UCSD-AML1 (cell line): ENCODE measurements around the gene RTEL1.
"Not testable (repeated sequence)": the region's sequence is repeated elsewhere in the genome, so short reads cannot be mapped to it uniquely, and the experiment has no call there.

Experiments
- DNase-seq: peaks from one replicate; lab custom pipeline; 2025; ENCODE audit not compliant: unreplicated experiment; lab: John Stamatoyannopoulos, UW

RTEL1 gene

GRCh38 chr20:63657937-63658748 lies at the start of gene RTEL1:
Gene RTEL1, plus strand, starts transcription at chr20:63658312. Its CDS starts 1,091 bp downstream, at chr20:63659403.
- peak; percentile 95 for DNase-seq

DNA sequence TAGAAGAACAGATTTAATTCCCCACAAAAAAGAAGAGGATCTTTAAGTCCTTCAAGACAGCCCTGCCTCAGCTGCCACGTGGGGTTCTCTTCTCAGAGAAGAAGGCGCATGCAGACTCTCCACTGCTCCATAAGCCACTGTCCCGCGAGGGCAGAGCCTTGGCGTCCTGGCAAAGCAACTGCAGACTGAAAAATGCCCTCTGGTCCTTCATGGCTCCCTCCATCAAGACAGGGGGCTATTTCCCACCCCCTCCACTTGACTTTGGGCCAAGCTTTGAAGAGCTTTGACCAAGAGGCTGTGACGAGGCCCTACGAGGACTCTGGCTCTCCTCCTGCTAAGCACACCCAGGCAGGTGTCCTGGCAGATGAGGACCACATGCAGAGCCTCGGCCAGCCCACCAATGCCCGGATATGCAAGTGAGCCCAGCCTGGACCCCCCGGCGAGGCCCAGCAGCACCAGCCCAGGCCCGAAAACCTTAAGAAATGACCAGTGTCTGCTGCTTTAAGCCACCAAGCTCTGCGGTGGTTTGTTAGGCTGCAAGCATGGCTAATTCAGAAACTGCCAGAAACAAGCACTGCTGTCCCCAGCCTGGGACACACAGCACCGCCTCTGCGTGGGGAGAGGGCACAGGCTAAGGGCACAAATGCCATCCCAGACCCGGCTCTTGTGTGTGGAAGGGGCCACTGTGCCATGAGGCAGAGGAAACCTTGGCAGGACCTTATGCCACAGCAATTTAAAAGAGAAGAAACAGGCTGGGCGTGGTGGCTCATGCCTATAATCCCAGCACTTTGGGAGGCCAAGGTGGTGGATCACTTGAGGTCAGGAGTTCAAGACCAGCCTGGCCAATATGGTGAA lies 47.3 kb upstream of the RTEL1 start:
- no peak for DNase-seq

- no peak for DNase-seq
Observed at GRCh38 chr20:63611646-63612045, 46.5 kb upstream of the RTEL1 start.

GRCh38 chr20:63612276-63612931 lies 45.7 kb upstream of the RTEL1 start:
- DNase-seq: peak; percentile 74

DNA sequence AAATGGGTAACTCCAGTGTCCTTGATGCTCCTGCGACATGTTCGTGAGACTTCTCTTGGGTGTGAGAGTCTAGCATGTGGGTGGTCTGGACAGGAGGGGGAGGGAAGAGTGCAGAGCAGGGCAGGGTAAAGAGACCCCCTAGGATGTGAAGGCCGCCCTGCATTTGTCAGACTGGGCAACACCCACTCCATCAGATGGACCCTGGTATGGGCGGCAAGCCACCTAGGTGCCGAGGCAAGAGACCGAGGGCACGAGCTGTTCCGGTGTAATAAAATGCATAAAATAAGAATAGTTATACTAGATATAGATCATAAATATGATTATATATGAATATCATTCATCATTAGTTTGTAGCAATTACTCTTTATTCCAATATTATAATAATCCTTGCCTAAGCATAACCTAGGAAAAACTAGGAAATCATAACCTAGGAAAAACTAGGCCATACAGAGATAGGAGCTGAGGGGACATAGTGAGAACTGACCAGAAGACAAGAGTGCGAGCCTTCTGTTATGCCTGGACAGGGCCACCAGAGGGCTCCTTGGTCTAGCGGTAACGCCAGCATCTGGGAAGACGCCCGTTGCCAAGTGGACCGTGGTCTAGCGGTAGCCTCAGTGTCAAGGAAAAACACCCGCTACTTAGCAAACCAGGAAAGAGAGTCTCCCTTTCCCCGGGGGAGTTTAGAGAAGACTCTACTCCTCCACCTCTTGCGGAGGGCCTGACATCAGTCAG lies 44.1 kb upstream of the RTEL1 start:
- not testable (repeated sequence) for DNase-seq

- DNase-seq: no peak
Observed at GRCh38 chr20:63617092-63617875, 40.8 kb upstream of the RTEL1 start.

DNA sequence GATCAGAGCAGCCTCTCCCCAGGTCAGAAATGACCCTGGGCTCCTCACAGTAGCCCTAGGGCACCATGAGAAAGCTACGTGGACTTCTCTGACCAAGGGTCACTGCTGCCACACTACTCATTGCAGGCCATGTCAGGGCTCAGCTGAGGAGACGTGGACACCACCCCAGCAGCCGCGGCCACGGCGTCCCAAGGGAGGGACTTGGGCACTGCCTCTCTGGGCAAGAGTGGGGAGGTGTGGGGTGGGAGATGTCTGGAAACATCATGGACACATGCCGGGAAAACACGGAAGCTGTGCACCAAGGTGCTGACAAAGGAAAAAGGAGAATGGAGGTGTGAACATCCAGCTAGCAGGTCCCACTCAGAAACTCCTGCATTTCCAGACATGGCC lies 40.2 kb upstream of the RTEL1 start:
- no peak for DNase-seq

DNA sequence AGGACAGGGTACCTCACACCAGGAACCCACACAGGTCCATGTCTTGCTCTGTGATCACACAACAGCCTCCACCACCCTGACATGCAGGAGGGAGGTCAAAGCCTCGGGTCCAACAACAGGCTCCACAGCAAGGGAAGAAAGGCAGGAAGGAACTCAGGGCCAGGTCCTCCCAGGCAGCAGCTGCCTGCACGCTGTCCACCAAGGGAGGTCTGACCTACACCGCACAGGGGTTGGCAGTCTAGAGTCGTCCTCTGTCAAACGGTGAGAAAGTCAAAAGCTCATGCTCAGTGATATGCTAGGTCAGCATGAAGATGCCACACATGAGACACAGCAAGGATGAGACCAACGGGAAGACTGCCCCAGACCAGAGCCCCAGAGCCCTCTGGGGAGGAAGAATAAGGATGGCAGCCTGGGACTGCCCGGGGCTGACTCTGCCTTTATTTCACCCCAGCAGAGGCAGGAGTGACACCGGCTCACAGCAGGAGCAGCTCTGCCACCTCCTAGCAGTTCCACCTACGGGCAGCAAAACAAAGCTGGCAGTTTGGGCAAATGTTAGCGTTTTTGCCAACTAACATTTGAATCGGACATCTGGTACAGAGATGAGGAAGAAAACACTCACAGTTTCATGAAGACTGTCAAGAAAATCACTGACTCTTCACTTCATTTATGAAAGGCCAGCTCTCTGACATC lies 39.7 kb upstream of the RTEL1 start:
- no peak for DNase-seq

DNA sequence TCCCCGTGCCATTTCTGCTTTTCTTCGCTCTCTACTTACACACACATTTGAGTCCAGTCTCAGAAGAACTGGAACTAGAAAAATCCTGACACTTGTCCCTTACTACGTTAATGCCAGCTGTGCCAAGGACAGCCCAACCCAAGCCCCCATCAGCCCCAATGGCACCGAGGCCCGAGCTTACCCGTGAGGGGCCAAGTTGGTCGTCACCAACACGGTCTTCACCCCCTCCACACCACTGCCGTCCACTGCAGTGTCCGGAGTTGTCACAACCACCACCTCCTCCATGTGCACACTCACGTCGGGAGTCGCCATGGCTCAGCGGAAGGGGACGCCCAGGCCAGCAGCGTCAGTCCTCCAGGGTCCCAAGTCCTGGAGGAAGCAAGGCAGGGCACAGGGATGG lies 39.0 kb upstream of the RTEL1 start:
- DNase-seq: no peak

- DNase-seq: no peak
Observed at GRCh38 chr20:63619505-63619904, 38.6 kb upstream of the RTEL1 start.

DNA sequence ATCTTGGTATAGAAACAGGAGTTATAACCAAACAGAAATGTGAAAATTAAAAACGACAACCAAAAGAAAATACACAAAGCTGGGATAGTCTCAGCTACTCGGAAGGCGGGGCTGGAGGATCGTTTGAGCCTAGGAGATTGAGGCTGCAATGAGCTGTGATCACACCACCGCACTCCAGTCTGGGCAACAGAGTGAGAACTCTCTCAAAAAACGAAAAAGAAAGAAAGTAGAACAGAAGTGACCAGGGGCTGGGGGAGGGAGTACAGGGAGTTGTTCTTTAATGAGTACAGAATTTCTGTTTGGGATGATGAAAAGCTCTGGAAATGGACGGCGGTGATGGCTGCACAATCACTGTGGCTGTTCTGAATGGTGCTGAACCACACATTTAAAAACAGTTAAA lies 37.1 kb upstream of the RTEL1 start:
- no peak for DNase-seq

GRCh38 chr20:63622096-63622495 lies 36.0 kb upstream of the RTEL1 start:
- DNase-seq: no peak

- DNase-seq: no peak
Observed at GRCh38 chr20:63622732-63623131, 35.4 kb upstream of the RTEL1 start.

- no peak for DNase-seq
Observed at GRCh38 chr20:63624486-63624885, 33.6 kb upstream of the RTEL1 start.

- DNase-seq: no peak
Observed at GRCh38 chr20:63625771-63626423, 32.2 kb upstream of the RTEL1 start.

DNA sequence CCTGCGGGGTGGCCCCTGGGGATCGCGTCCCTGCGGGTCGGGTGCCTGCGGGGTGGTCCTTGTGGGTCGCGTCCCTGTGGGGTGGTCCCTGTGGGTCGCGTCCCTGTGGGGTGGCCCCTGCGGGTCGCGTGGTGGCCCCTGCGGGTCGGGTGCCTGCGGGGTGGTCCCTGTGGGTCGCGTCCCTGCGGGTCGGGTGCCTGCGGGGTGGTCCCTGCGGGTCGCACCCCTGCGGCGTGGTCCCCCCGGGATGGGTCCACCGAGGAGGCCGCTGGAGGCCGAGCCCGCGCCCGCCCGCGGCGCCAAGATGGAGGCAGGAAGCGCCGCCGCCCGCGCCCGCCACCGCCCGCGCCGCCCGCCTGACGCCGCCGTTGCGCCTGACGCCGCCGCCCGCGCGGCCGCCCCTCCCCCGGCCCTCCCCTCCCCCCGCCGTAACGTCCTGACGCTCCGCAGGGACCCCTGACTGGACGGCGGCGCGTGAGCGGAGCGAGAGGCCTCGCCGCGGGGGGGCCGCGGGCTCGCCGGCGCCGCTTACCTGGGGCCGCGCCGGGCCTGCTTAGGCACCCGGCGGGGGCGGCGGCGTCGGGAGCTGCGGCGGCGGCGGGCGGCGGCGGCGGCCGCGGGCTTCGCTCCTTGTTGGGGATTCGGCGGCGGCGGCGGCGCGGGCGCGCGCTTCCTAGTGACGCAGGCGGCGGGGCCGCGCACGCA lies 31.5 kb upstream of the RTEL1 start, which contains the start of gene GMEB2:
Gene GMEB2 (minus strand): TSS at position 678 of the 705 bp plus-strand sequence. CDS start 7,704 bp downstream, outside the sequence.
- peak; percentile 86 for DNase-seq

DNA sequence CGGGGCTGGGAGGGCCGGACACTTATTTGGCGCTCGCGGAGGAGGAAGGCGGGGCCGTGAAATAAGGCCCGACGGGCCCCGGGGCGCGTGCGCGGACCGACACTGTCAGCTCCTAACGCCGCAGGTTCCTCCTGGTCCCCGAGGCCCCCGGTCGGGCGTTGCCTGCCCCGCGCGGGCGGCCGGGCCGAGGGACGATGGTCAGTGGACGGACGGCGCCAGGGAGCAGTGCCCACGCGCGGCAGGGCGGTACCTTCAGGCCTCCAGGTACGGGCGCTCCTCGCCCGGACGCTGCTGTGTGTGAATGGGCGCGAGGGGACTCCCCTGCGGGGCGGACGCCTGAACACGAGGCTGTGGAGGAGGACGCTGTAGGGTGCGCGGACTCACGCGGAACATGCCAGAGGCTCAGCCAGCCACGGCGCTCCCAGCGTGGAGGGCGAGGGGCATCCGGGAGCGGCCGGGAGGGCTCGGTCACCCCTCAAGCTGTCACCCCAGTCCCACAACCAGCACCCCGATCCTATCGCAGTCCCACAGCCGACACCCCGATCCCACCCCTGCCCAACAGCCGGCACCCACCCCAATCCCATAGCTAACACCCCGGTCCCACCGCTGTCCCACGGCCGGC lies 30.9 kb upstream of the RTEL1 start:
- peak; percentile 94 for DNase-seq

GRCh38 chr20:63627751-63628245 lies 30.3 kb upstream of the RTEL1 start:
- DNase-seq: no peak
